ENCODE data around the gene SUMO3. TPM values are rescaled to one million over a fixed set of nuclear protein-coding genes. Genes with fewer than 3 reads are reported as not detected.

Gene SUMO3
- total and polyA plus RNA-seq, 2 experiments from 2014 or later = 110 to 178 TPM

DNA sequence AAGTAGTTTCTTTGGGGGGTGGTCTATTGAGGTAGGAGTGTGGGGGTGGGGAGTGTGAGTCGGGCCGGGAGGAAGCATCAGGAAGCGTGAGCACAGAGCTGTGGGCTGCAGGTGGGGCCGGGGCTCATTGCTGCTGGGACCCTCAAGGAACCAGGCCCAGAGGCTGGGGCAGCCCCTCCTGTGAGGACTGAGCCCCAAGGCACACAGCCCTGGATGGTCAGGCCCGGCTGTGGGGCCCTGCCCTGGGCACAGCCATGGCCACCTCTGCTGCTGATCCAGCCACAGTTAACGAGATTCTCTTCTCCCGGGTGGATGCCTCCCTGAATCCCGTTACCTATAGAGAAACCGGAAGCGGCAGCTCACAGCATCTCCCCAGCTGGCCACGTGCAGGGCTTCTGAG lies 22.9 kb upstream of the SUMO3 start:
- in situ Hi-C loops (cut with MboI) = no loop called here
- WGBS, 2 experiments (ENCODE audit: low coverage in 1 of 2, low lambda C conversion rate in 2 of 2, missing lambda C conversion rate in 2 of 2) = 47 to 51% methylated on average over 11 of the region's 11 CpGs
- TF ChIP-seq EZH2 (IDR thresholded peaks at IDR 0.05; ENCODE audit: insufficient read depth, poor library complexity, severe bottlenecking) = no peak
- no peak for TF ChIP-seq EZH2phosphoT487 (IDR thresholded peaks at IDR 0.05; ENCODE audit: insufficient read depth, low read depth)

DNA sequence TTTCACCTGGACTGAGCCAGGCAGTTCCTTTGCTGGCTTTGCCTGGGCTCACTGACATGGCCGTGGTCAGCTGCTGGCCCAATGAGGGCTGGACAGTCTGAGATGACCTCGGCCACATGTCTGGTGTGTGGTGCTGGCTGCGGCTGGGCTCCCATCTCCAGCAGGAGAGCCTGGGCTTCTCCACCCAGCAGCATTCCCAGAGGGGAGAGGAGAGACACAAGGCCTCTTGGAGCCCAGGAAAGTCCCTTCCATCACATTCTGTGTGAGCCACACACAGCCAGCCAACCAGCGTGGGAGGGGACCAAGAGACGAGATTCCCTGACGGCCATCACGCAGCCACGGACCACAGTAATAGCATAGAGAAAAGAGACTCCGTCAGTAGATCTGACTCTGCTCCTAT lies 21.1 kb upstream of the SUMO3 start:
- Histone ChIP-seq H3K27me3 (replicated peaks; ENCODE audit: insufficient read depth) (0 out of 2 replicates have a peak, but pooled peaks cover 9% of the 10 kb centered on the region), H4K20me1 (ENCODE audit: insufficient read depth) (no peaks in the 10 kb centered on the region), H2AFZ (no peak overlapping the region), H3K4me2 (ENCODE audit: unreplicated experiment) (no peak overlapping the region), H3K9me2 (ENCODE audit: insufficient read depth) (no peaks in the 10 kb centered on the region), H3F3A (ENCODE audit: insufficient read depth) (no peaks in the 10 kb centered on the region), H3K9me3 (ENCODE audit: low read depth) (no peaks in the 10 kb centered on the region), H3K79me2 (ENCODE audit: insufficient read depth) (no peaks in the 10 kb centered on the region), H3K36me3 (ENCODE audit: low read depth) (no peaks in the 10 kb centered on the region), H3K4me3 (no peak overlapping the region), H3K9ac (no peak overlapping the region), H3K27ac (no peak overlapping the region), H3K4me1 (ENCODE audit: insufficient read depth) (peaks cover 8% of the 10 kb centered on the region; the same call in 1 of the 2 replicates)
- in situ Hi-C loops (cut with MboI) = no loop called here
- no peak for DNase-seq
- TF ChIP-seq EZH2 (IDR thresholded peaks at IDR 0.05; ENCODE audit: insufficient read depth, poor library complexity, severe bottlenecking) (no peak), EZH2phosphoT487 (IDR thresholded peaks at IDR 0.05; ENCODE audit: insufficient read depth, low read depth) (no peak)
- WGBS, 2 experiments (ENCODE audit: low coverage in 1 of 2, low lambda C conversion rate in 2 of 2, missing lambda C conversion rate in 2 of 2) = 90 to 95% methylated on average over 9 of the region's 9 CpGs

More for the DNA sequence above, 22.9 kb upstream of the SUMO3 start:
- Histone ChIP-seq H3K4me3 (no peak overlapping the region), H3K36me3 (ENCODE audit: low read depth) (no peaks in the 10 kb centered on the region), H3K4me1 (ENCODE audit: insufficient read depth) (peaks cover 8% of the 10 kb centered on the region; the same call in 1 of the 2 replicates), H3F3A (ENCODE audit: insufficient read depth) (no peaks in the 10 kb centered on the region), H3K79me2 (ENCODE audit: insufficient read depth) (no peaks in the 10 kb centered on the region), H3K4me2 (ENCODE audit: unreplicated experiment) (no peak overlapping the region), H3K27ac (no peak overlapping the region), H2AFZ (no peak overlapping the region), H3K9ac (no peak overlapping the region), H3K9me2 (ENCODE audit: insufficient read depth) (no peaks in the 10 kb centered on the region), H3K9me3 (ENCODE audit: low read depth) (no peaks in the 10 kb centered on the region), H3K27me3 (replicated peaks; ENCODE audit: insufficient read depth) (0 out of 2 replicates have a peak, but pooled peaks cover 9% of the 10 kb centered on the region), H4K20me1 (ENCODE audit: insufficient read depth) (no peaks in the 10 kb centered on the region)
- no peak for DNase-seq

DNA sequence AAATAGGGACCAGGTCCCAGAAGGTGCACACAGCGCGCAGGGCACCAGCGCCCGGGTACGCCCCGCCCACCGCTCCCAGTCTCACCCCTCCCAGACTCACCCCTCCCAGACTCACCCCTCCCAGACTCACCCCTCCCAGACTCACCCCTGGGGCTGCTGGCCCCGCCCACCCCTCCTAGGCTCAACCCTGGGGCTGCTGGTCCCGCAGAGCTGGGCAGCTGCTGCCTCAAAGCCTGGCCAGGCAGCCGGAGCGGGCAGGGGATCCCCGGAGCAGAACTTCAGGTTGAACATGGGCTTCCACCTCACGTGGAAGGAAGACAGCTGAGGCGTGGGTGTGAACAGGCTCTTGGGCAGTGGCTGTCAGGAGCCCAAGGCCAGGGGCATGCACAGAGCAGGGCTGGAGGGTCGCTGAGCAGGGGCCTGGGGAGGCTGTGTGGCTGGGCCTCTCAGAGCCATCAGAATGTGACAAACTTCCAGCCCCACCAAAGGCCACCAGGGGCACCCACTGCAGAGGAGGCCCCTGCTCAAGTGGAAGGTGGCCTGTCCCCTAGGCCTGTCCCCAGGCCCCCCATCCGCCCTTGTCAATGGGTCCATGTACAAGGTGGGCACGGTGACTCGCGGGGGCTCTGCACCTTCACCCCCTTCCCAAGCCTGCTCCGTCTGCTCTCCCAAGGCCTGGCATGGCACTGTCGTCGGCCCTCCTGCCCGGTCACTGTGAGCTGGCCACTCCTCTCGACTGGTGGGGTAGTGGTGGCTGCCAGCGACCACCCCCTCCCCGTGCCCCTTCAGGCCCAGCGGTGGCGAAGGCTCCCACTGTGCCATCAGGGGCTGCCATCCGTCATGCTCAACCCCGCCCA lies 20.4 kb upstream of the SUMO3 start:
- H2AFZ ChIP-seq = no peak overlapping the region
- no peak for DNase-seq

DNA sequence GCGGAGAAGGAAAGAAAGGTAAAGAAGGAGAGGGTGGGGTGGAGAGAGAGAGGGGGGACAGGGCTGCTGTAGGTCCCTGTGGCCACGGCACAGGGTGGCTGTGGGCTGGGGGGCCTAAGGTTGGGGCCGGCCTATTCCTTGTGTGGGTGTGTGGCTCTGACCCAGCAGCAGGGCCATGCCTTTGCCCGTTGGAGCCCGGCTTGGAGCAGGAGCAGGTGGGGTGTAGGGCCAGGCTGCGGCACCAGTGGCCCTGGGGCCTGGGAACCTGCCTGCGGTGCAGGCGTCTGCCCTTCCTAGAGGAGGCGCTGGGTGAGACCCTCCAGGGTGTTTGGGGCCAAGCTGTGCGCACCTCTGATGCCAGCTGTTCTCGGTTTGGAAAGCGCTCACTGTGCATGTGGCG lies 19.7 kb upstream of the SUMO3 start:
- Histone ChIP-seq H3K9ac (no peak overlapping the region), H3K79me2 (ENCODE audit: insufficient read depth) (no peaks in the 10 kb centered on the region), H3K4me3 (no peak overlapping the region), H4K20me1 (ENCODE audit: insufficient read depth) (no peaks in the 10 kb centered on the region), H2AFZ (no peak overlapping the region), H3K27me3 (replicated peaks; ENCODE audit: insufficient read depth) (0 out of 2 replicates have a peak, but pooled peaks cover 4% of the 10 kb centered on the region), H3F3A (ENCODE audit: insufficient read depth) (no peaks in the 10 kb centered on the region), H3K4me2 (ENCODE audit: unreplicated experiment) (no peak overlapping the region), H3K9me3 (ENCODE audit: low read depth) (no peaks in the 10 kb centered on the region), H3K36me3 (ENCODE audit: low read depth) (no peaks in the 10 kb centered on the region), H3K4me1 (ENCODE audit: insufficient read depth) (peaks cover 8% of the 10 kb centered on the region; the same call in 1 of the 2 replicates), H3K9me2 (ENCODE audit: insufficient read depth) (no peaks in the 10 kb centered on the region), H3K27ac (no peak overlapping the region)
- DNase-seq = no peak
- TF ChIP-seq EZH2phosphoT487 (IDR thresholded peaks at IDR 0.05; ENCODE audit: insufficient read depth, low read depth) (no peak), EZH2 (IDR thresholded peaks at IDR 0.05; ENCODE audit: insufficient read depth, poor library complexity, severe bottlenecking) (no peak)
- WGBS, 2 experiments (ENCODE audit: low coverage in 1 of 2, low lambda C conversion rate in 2 of 2, missing lambda C conversion rate in 2 of 2) = 94% methylated on average over 12 to 13 of the region's 13 CpGs
- in situ Hi-C loops (cut with MboI) = no loop called here

More for the DNA sequence above, 20.4 kb upstream of the SUMO3 start:
- Histone ChIP-seq H3K9ac (no peak overlapping the region), H3K36me3 (ENCODE audit: low read depth) (no peaks in the 10 kb centered on the region), H3F3A (ENCODE audit: insufficient read depth) (no peaks in the 10 kb centered on the region), H4K20me1 (ENCODE audit: insufficient read depth) (no peaks in the 10 kb centered on the region), H3K27ac (no peak overlapping the region), H3K9me2 (ENCODE audit: insufficient read depth) (no peaks in the 10 kb centered on the region), H3K79me2 (ENCODE audit: insufficient read depth) (no peaks in the 10 kb centered on the region), H3K4me1 (ENCODE audit: insufficient read depth) (peaks cover 8% of the 10 kb centered on the region; the same call in 1 of the 2 replicates), H3K4me2 (ENCODE audit: unreplicated experiment) (no peak overlapping the region), H3K4me3 (no peak overlapping the region), H3K9me3 (ENCODE audit: low read depth) (no peaks in the 10 kb centered on the region), H3K27me3 (replicated peaks; ENCODE audit: insufficient read depth) (0 out of 2 replicates have a peak, but pooled peaks cover 5% of the 10 kb centered on the region)
- in situ Hi-C loops (cut with MboI) = no loop called here
- TF ChIP-seq EZH2phosphoT487 (IDR thresholded peaks at IDR 0.05; ENCODE audit: insufficient read depth, low read depth) = no peak
- TF ChIP-seq EZH2 (IDR thresholded peaks at IDR 0.05; ENCODE audit: insufficient read depth, poor library complexity, severe bottlenecking) = no peak
- 76 to 83% methylated on average over 9 to 30 of the region's 30 CpGs for WGBS, 2 experiments (ENCODE audit: low coverage in 1 of 2, low lambda C conversion rate in 2 of 2, missing lambda C conversion rate in 2 of 2)
